Measurements from ENCODE around the gene MED12. TPM values are rescaled to one million over a fixed set of nuclear protein-coding genes. Genes with fewer than 3 reads are reported as not detected.

MED12 gene
- total and polyA plus RNA-seq, 10 of the 15 experiments (the other 5 are each of a cell fraction or from before 2014, with no cell fraction given), result 0.68 to 28.5 (median 13.7) TPM

GRCh38 chrX:71095033-71095432 is 23.4 kb upstream of the MED12 start:
- ChIA-PET POLR2A (no interaction called here), SMC1A (ENCODE audit: uncharacterized antibody, unreplicated experiment) (interaction anchor here (1.0 kb wide), 1 partner anchor 34 kb away, joined by 3 read pairs; no protein-coding TSS in a partner anchor), CTCF (no interaction called here), RAD21 (ENCODE audit: unreplicated experiment) (no interaction called here)
- Histone ChIP-seq H2AFZ (ENCODE audit: control insufficient read depth, low read depth, low read length) (peak overlapping the region; percentile 91), H3K9me3 (replicated peaks; ENCODE audit: control insufficient read depth, insufficient read depth, low read length) (no peaks in the 10 kb centered on the region), H3K79me2 (ENCODE audit: control insufficient read depth, insufficient read depth, low read length) (no peaks in the 10 kb centered on the region), H3K4me1 (ENCODE audit: control insufficient read depth, insufficient read depth, low read length) (no peaks in the 10 kb centered on the region), H3K27me3 (replicated peaks in 1 of 2; ENCODE audit: control insufficient read depth in 2 of 2, insufficient read depth in 2 of 2, low read length in 1 of 2) (no peaks in the 10 kb centered on the region), H3K27ac (ENCODE audit: control insufficient read depth, insufficient read depth) (peak overlapping the region; percentile 24; the same call in 1 of the 2 replicates), H3K36me3 (ENCODE audit: control insufficient read depth in 2 of 2, insufficient read depth in 2 of 2, low read length in 1 of 2) (no peaks in the 10 kb centered on the region), H3K9ac (ENCODE audit: control insufficient read depth, insufficient read depth, low read length) (peak overlapping the region; percentile 64), H4K20me1 (ENCODE audit: control insufficient read depth, insufficient read depth) (no peaks in the 10 kb centered on the region), H3K4me2 (ENCODE audit: control insufficient read depth, insufficient read depth) (peak overlapping the region; percentile 90), H3K4me3 (peak overlapping the region; percentile 69; the same call in 1 of the 2 replicates)
- BruUV-seq (replicated peaks), result TSS peak; percentile 81
- no peak for FAIRE-seq
- intact Hi-C loops (cut with micrococcal nuclease; ENCODE audit: unreplicated experiment), result loop anchor here (10.0 kb wide), 1 partner anchor 190 kb away; the partner anchor contains the start of gene NONO
- no peak for DNase-seq (ENCODE audit: low read depth, low spot score)
- ATAC-seq, result no peak
- TF ChIP-seq ZSCAN29 (IDR thresholded peaks at IDR 0.05) (no peak), POLR2AphosphoS5 (IDR thresholded peaks at IDR 0.05; ENCODE audit: low read length) (no peak), RELA (IDR thresholded peaks at IDR 0.05; ENCODE audit: borderline replicate concordance, partially characterized antibody) (no peak), CBFB (IDR thresholded peaks at IDR 0.05; ENCODE audit: low read depth) (no peak), NFYB (IDR thresholded peaks at IDR 0.05; ENCODE audit: insufficient read depth, low read depth, low read length) (no peak), BCLAF1 (IDR thresholded peaks at IDR 0.05) (no peak)
- TF ChIP-seq, protein P1, sequence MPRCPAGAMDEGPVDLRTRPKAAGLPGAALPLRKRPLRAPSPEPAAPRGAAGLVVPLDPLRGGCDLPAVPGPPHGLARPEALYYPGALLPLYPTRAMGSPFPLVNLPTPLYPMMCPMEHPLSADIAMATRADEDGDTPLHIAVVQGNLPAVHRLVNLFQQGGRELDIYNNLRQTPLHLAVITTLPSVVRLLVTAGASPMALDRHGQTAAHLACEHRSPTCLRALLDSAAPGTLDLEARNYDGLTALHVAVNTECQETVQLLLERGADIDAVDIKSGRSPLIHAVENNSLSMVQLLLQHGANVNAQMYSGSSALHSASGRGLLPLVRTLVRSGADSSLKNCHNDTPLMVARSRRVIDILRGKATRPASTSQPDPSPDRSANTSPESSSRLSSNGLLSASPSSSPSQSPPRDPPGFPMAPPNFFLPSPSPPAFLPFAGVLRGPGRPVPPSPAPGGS (IDR thresholded peaks at IDR 0.05; ENCODE audit: borderline replicate concordance, insufficient read depth, low read depth, low read length, poor library complexity, severe bottlenecking), result no peak
- 21% methylated on average over 6 of the region's 6 CpGs for WGBS (ENCODE audit: insufficient coverage, insufficient replicate concordance, low lambda C conversion rate, missing lambda C conversion rate)
- in situ Hi-C loops (cut with MboI), result no loop called here
